SK-N-SH (cell line): ENCODE measurements around the gene TNS4.

Experiments used
- EP300 ChIP-seq, 2 experiments: IDR thresholded peaks; 2 replicates each; pipeline versions ENCODE4 v1.4.0 to v1.6.1; 2012; ENCODE audit warnings: borderline replicate concordance in 1 of 2, low read depth in 1 of 2, low read length in 1 of 2
- MXI1 ChIP-seq: IDR thresholded peaks from 2 replicates; pipeline ENCODE4 v1.6.1; 2012; ENCODE audit warnings: mild to moderate bottlenecking, low read depth, low read length, improper control_type of control experiment
- POLR2AphosphoS5 ChIP-seq: IDR thresholded peaks from 2 replicates; pipeline ENCODE4 v1.6.1; 2012; ENCODE audit warnings: low read depth, low read length
- SIN3A ChIP-seq: IDR thresholded peaks from 2 replicates; pipeline ENCODE4 v1.6.1; 2012; ENCODE audit warnings: low read depth, mild to moderate bottlenecking, low read length, moderate library complexity, borderline replicate concordance
- YY1 ChIP-seq: IDR thresholded peaks from 2 replicates; pipeline ENCODE4 v1.4.0; 2012; ENCODE audit warnings: low read depth, mild to moderate bottlenecking
- TF ChIP-seq, protein P1 (sequence below): fragments of 200-600 bp; sonication (generic); IDR thresholded peaks from 2 replicates; pipeline ENCODE4 v1.6.1; 2017; ENCODE audit warnings: antibody characterized with exemption, mild to moderate bottlenecking, moderate library complexity

- TF ChIP-seq SIN3A (no peak), MXI1 (no peak), YY1 (no peak), POLR2AphosphoS5 (no peak), EP300 (IDR thresholded peaks at IDR 0.05; ENCODE audit: borderline replicate concordance in 1 of 2, low read depth in 1 of 2, low read length in 1 of 2) (no peak)
- TF ChIP-seq, protein P1, sequence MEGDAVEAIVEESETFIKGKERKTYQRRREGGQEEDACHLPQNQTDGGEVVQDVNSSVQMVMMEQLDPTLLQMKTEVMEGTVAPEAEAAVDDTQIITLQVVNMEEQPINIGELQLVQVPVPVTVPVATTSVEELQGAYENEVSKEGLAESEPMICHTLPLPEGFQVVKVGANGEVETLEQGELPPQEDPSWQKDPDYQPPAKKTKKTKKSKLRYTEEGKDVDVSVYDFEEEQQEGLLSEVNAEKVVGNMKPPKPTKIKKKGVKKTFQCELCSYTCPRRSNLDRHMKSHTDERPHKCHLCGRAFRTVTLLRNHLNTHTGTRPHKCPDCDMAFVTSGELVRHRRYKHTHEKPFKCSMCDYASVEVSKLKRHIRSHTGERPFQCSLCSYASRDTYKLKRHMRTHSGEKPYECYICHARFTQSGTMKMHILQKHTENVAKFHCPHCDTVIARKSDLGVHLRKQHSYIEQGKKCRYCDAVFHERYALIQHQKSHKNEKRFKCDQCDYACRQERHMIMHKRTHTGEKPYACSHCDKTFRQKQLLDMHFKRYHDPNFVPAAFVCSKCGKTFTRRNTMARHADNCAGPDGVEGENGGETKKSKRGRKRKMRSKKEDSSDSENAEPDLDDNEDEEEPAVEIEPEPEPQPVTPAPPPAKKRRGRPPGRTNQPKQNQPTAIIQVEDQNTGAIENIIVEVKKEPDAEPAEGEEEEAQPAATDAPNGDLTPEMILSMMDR, result no peak
Observed at GRCh38 chr17:40479754-40480480, 21.5 kb downstream of the TNS4 start.
